ENCODE results near the gene GNMT. TPM values are rescaled to one million over a fixed set of nuclear protein-coding genes. Genes with fewer than 3 reads are reported as not detected.

GNMT gene
- total RNA-seq, 1 experiment from 2014 or later: not detected

- peaks cover 3% of the 10 kb centered on the region for H3K36me3 ChIP-seq (ENCODE audit: control insufficient read depth, insufficient read depth, low read length)
- POLR2A ChIA-PET: no interaction called here
- peaks cover 45% of the 10 kb centered on the region for H3K36me3 Mint-ChIP-seq (ENCODE audit: insufficient read depth, unreplicated experiment)
Measured at GRCh38 chr6:43007126-43007525, 46.6 kb downstream of the GNMT start.

GRCh38 chr6:43009124-43009523 lies 48.6 kb downstream of the GNMT start:
- Histone ChIP-seq H3K9me3 (no peaks in the 10 kb centered on the region), H3K4me3 (ENCODE audit: low read depth, low read length) (no peak overlapping the region), H3K27me3 (replicated peaks; ENCODE audit: control insufficient read depth, insufficient read depth, low read length) (no peaks in the 10 kb centered on the region), H3K36me3 (ENCODE audit: control insufficient read depth, insufficient read depth, low read length) (peaks cover 3% of the 10 kb centered on the region), H3K4me1 (0 out of 2 replicates have a peak, but pooled peaks cover 4% of the 10 kb centered on the region)
- ChIA-PET CTCF (no interaction called here), POLR2A (interaction anchor here (1.1 kb wide), 1 partner anchor 12 kb away, joined by 3 read pairs; no protein-coding TSS in a partner anchor)
- no peak overlapping the region for H3K4me3 Mint-ChIP-seq (ENCODE audit: unreplicated experiment)
- no peaks in the 10 kb centered on the region for H3K27me3 Mint-ChIP-seq (ENCODE audit: insufficient read depth, unreplicated experiment)
- intact Hi-C loops (cut with micrococcal nuclease; ENCODE audit: unreplicated experiment): loop anchor here (1.0 kb wide), 1 partner anchor 108 kb away; no protein-coding TSS in a partner anchor
- H3K36me3 Mint-ChIP-seq (ENCODE audit: insufficient read depth, unreplicated experiment): peaks cover 54% of the 10 kb centered on the region
- BruUV-seq (replicated peaks): no TSS peak
- H3K9me3 Mint-ChIP-seq (ENCODE audit: unreplicated experiment): no peaks in the 10 kb centered on the region
- H3K27ac Mint-ChIP-seq (ENCODE audit: unreplicated experiment): no peak overlapping the region
- H3K4me1 Mint-ChIP-seq (ENCODE audit: low read depth, unreplicated experiment): peaks cover 12% of the 10 kb centered on the region
- DNase-seq: peak; percentile 46 to 47
- peak; percentile 42 to 57 for TF ChIP-seq CTCF (IDR thresholded peaks at IDR 0.05; ENCODE audit: insufficient read depth in 1 of 2, low read depth in 1 of 2, low read length in 1 of 2, severe bottlenecking in 1 of 2, unreplicated experiment in 1 of 2)

More at GRCh38 chr6:43007126-43007525, 46.6 kb downstream of the GNMT start:
- DNase-seq: no peak
- Histone ChIP-seq H3K4me1 (no peaks in the 10 kb centered on the region), H3K9me3 (no peaks in the 10 kb centered on the region), H3K27me3 (replicated peaks; ENCODE audit: control insufficient read depth, insufficient read depth, low read length) (no peaks in the 10 kb centered on the region), H3K4me3 (ENCODE audit: low read depth, low read length) (no peak overlapping the region)
- CTCF ChIA-PET: interaction anchor here (1.1 kb wide), 1 partner anchor 137 kb away, joined by 3 read pairs; no protein-coding TSS in a partner anchor
- no peak overlapping the region for H3K27ac Mint-ChIP-seq (ENCODE audit: unreplicated experiment)
- no peaks in the 10 kb centered on the region for H3K27me3 Mint-ChIP-seq (ENCODE audit: insufficient read depth, unreplicated experiment)
- no TSS peak for BruUV-seq (replicated peaks)
- no peak overlapping the region for H3K4me3 Mint-ChIP-seq (ENCODE audit: unreplicated experiment)
- no peaks in the 10 kb centered on the region for H3K4me1 Mint-ChIP-seq (ENCODE audit: low read depth, unreplicated experiment)
- H3K9me3 Mint-ChIP-seq (ENCODE audit: unreplicated experiment): no peaks in the 10 kb centered on the region
- no peak for TF ChIP-seq CTCF (IDR thresholded peaks at IDR 0.05; ENCODE audit: insufficient read depth in 1 of 2, low read depth in 1 of 2, low read length in 1 of 2, severe bottlenecking in 1 of 2, unreplicated experiment in 1 of 2)
- intact Hi-C loops (cut with micrococcal nuclease; ENCODE audit: unreplicated experiment): no loop called here

- no peak overlapping the region for H3K4me3 ChIP-seq (ENCODE audit: low read depth, low read length)
- H3K9me3 Mint-ChIP-seq (ENCODE audit: unreplicated experiment): no peaks in the 10 kb centered on the region
- peaks cover 55% of the 10 kb centered on the region for H3K36me3 Mint-ChIP-seq (ENCODE audit: insufficient read depth, unreplicated experiment)
- H3K4me1 ChIP-seq: 0 out of 2 replicates have a peak, but pooled peaks cover 4% of the 10 kb centered on the region
- no peak overlapping the region for H3K27ac Mint-ChIP-seq (ENCODE audit: unreplicated experiment)
- H3K27me3 ChIP-seq (replicated peaks; ENCODE audit: control insufficient read depth, insufficient read depth, low read length): no peaks in the 10 kb centered on the region
- TF ChIP-seq CTCF (IDR thresholded peaks at IDR 0.05; ENCODE audit: insufficient read depth in 1 of 2, low read depth in 1 of 2, low read length in 1 of 2, severe bottlenecking in 1 of 2, unreplicated experiment in 1 of 2): no peak
- DNase-seq: no peak
- ChIA-PET POLR2A (no interaction called here), CTCF (interaction anchor here (0.6 kb wide), 1 partner anchor 478 kb away, joined by 3 read pairs; no protein-coding TSS in a partner anchor)
- H3K9me3 ChIP-seq: no peaks in the 10 kb centered on the region
- no peak overlapping the region for H3K4me3 Mint-ChIP-seq (ENCODE audit: unreplicated experiment)
- no TSS peak for BruUV-seq (replicated peaks)
- H3K27me3 Mint-ChIP-seq (ENCODE audit: insufficient read depth, unreplicated experiment): no peaks in the 10 kb centered on the region
- peaks cover 21% of the 10 kb centered on the region for H3K4me1 Mint-ChIP-seq (ENCODE audit: low read depth, unreplicated experiment)
- intact Hi-C loops (cut with micrococcal nuclease; ENCODE audit: unreplicated experiment): no loop called here
- peaks cover 3% of the 10 kb centered on the region for H3K36me3 ChIP-seq (ENCODE audit: control insufficient read depth, insufficient read depth, low read length)
Measured at GRCh38 chr6:43011207-43011606, 50.7 kb downstream of the GNMT start.
